Measurements from ENCODE around the gene ZNF80. TPM values are rescaled to one million over a fixed set of nuclear protein-coding genes. Genes with fewer than 3 reads are reported as not detected.
"Not testable (repeated sequence)": the region's sequence is repeated elsewhere in the genome, so short reads cannot be mapped to it uniquely, and the experiment has no call there.

ZNF80 gene
- total RNA-seq, 4 donors from 2014 or later, result not detected

- H3K27ac ChIP-seq, result no peak overlapping the region
- no peaks in the 10 kb centered on the region for H3K4me1 ChIP-seq
- no peaks in the 10 kb centered on the region for H3K27me3 ChIP-seq
- no peak overlapping the region for H3K4me3 ChIP-seq
- no peak for ATAC-seq
- 29 to 71% methylated on average over 1 of the region's 1 CpG for WGBS, 2 donors (ENCODE audit: low coverage in 1 of 2)
- no peaks in the 10 kb centered on the region for H3K36me3 ChIP-seq
- no peak for TF ChIP-seq EP300 (IDR thresholded peaks at IDR 0.05)
- no peak for TF ChIP-seq CTCF (IDR thresholded peaks at IDR 0.05)
- no peak for TF ChIP-seq POLR2AphosphoS5 (IDR thresholded peaks at IDR 0.05)
- TF ChIP-seq POLR2A (IDR thresholded peaks at IDR 0.05), result no peak
- H3K9me3 ChIP-seq, result peaks cover 0 to under 1% (median 0%) of the 10 kb centered on the region in 3 donors
Observed at GRCh38 chr3:114252954-114253353, 15.6 kb upstream of the ZNF80 start.

GRCh38 chr3:114242947-114243346 is 5.6 kb upstream of the ZNF80 start:
- Histone ChIP-seq H3K27ac (no peak overlapping the region), H3K9me3 (peaks cover 0 to 12% (median 0%) of the 10 kb centered on the region in 3 donors), H3K4me1 (no peaks in the 10 kb centered on the region), H3K4me3 (no peak overlapping the region), H3K27me3 (no peaks in the 10 kb centered on the region), H3K36me3 (no peaks in the 10 kb centered on the region)
- no peak for ATAC-seq
- no peak for TF ChIP-seq POLR2A (IDR thresholded peaks at IDR 0.05)
- no peak for TF ChIP-seq EP300 (IDR thresholded peaks at IDR 0.05)
- no peak for TF ChIP-seq POLR2AphosphoS5 (IDR thresholded peaks at IDR 0.05)
- no peak for TF ChIP-seq CTCF (IDR thresholded peaks at IDR 0.05)

- Histone ChIP-seq H3K4me1 (no peaks in the 10 kb centered on the region), H3K27ac (no peak overlapping the region), H3K27me3 (no peaks in the 10 kb centered on the region), H3K36me3 (no peaks in the 10 kb centered on the region), H3K4me3 (no peak overlapping the region), H3K9me3 (peaks cover 0 to 12% (median 0%) of the 10 kb centered on the region in 3 donors)
- WGBS, 2 donors (ENCODE audit: low coverage in 1 of 2), result 34 to 75% methylated on average over 2 of the region's 2 CpGs
- TF ChIP-seq EP300 (IDR thresholded peaks at IDR 0.05) (no peak), POLR2A (IDR thresholded peaks at IDR 0.05) (no peak)
- ATAC-seq, result no peak
Observed at GRCh38 chr3:114241262-114241661, 3.9 kb upstream of the ZNF80 start.

GRCh38 chr3:114238146-114238785 is 888 bp upstream of the ZNF80 start:
- not testable (repeated sequence) for H3K4me1 ChIP-seq, ATAC-seq, H3K9me3 ChIP-seq, H3K4me3 ChIP-seq, H3K27me3 ChIP-seq, H3K36me3 ChIP-seq, H3K27ac ChIP-seq
- 80% methylated on average over 1 of the region's 34 CpGs; no CpG with 5 or more reads in 1 of the 2 donors for WGBS, 2 donors (ENCODE audit: low coverage in 1 of 2)

GRCh38 chr3:114235431-114235830 is 1.9 kb downstream of the ZNF80 start:
- Histone ChIP-seq H3K9me3 (no peaks in the 10 kb centered on the region), H3K4me3 (no peak overlapping the region), H3K27me3 (no peaks in the 10 kb centered on the region), H3K27ac (no peak overlapping the region), H3K36me3 (no peaks in the 10 kb centered on the region), H3K4me1 (no peaks in the 10 kb centered on the region)
- TF ChIP-seq POLR2AphosphoS5 (IDR thresholded peaks at IDR 0.05), result no peak
- no peak for TF ChIP-seq EP300 (IDR thresholded peaks at IDR 0.05)
- no peak for TF ChIP-seq POLR2A (IDR thresholded peaks at IDR 0.05)
- 67 to 76% methylated on average over 3 of the region's 3 CpGs for WGBS, 2 donors (ENCODE audit: low coverage in 1 of 2)
- ATAC-seq, result no peak

- TF ChIP-seq CTCF (IDR thresholded peaks at IDR 0.05) (no peak), POLR2A (IDR thresholded peaks at IDR 0.05) (no peak), POLR2AphosphoS5 (IDR thresholded peaks at IDR 0.05) (no peak), EP300 (IDR thresholded peaks at IDR 0.05) (no peak)
- ATAC-seq, result no peak
- WGBS, 2 donors (ENCODE audit: low coverage in 1 of 2), result 56 to 75% methylated on average over 3 of the region's 3 CpGs
Observed at GRCh38 chr3:114234745-114235144, 2.6 kb downstream of the ZNF80 start.

More at GRCh38 chr3:114234745-114235144, 2.6 kb downstream of the ZNF80 start:
- H3K4me1 ChIP-seq, result no peaks in the 10 kb centered on the region
- no peak overlapping the region for H3K27ac ChIP-seq
- H3K36me3 ChIP-seq, result no peaks in the 10 kb centered on the region
- H3K9me3 ChIP-seq, result no peaks in the 10 kb centered on the region
- H3K27me3 ChIP-seq, result no peaks in the 10 kb centered on the region
- no peak overlapping the region for H3K4me3 ChIP-seq
